Stimulated activated CD8-positive, alpha-beta memory T cell treated with anti-CD3 and anti-CD28 coated beads, Interleukin-15, amount 100 ng/mL, for 48 hours (primary cell): ENCODE data around the gene RNF149.

ENCODE experiments used
- DNase-seq, 2 donors: peaks; one replicate each; pipeline ENCODE4 v3.0.0-alpha.2; 2020; ENCODE audit warnings: low read depth in 2 of 2

Gene RNF149

GRCh38 chr2:101295895-101296294 lies 12.6 kb downstream of the RNF149 start:
- no peak for DNase-seq

GRCh38 chr2:101294861-101295260 lies 13.6 kb downstream of the RNF149 start:
- no peak for DNase-seq

GRCh38 chr2:101293544-101293943 lies 15.0 kb downstream of the RNF149 start:
- no peak for DNase-seq

DNA sequence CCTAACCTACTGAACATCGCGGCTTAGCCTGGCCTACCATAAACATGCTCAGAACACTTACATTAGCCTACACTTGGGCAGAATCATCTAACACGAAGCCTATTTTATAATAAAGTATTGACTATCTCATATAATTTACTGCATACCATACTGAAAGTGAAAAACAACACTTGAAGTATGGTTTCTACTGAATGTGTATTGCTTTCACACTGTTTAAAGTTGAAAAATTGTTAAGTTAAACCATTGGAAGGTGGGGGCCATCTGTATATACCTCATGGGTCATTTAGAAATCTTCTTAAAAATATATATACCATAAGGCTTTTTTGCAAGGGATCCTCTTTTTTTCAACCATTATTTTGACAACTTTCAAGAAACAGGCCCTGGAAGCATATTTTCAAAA lies 16.5 kb downstream of the RNF149 start:
- no peak for DNase-seq

DNA sequence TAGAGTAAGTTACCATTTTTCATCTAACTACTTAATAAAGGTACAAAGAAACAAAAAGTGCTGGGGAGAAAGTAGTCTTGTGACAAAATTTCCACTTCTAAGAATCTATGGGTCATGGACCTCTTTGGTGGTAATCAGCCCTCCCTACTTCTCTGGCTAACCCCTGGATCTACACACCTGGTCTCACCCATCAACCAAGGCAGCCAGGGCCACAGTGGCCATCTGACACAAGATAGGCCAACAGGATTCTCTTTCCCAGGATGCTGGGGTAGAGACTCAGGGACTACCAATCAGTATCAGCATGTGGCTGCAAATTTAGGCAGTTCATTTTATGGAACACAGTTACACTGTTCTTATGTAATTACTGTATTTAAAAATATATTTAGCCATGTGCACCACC lies 17.8 kb downstream of the RNF149 start:
- no peak for DNase-seq

DNA sequence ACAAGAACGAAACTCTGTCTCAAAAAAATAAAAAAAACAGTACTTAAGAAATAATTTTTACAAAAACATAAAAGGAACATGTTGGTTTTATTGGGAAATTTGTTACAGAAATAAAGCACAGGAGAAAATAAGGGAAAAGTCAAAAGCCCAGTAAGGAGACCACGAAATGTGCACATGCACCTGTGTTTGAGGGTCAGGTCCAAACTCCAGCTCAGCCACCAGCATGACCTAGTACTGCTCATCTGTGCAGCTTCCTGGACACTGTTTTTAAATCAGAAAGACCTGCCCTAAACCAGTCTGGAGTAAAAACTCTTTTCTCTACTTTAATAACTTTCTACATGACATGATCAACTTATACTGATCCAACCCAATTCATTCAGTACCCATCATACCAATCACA lies 21.2 kb downstream of the RNF149 start:
- DNase-seq = no peak

DNA sequence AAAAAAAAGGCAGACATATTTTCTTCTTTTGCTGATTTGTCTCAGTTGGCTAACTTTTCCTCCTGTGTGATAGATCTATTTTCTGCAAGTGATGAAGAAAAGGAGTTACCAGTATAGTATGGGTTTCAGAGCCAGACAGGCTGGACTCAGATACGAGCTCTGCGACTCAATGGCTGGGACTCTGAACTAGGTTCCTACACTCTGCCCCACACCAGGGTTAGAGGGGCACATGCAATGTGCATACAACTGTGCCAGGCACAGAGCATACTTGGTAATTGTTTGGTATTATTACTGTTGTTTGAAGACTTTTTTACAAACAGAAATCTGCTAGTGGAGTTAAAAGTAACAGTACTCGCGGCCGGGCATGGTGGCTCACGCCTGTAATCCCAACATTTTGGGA lies 21.8 kb downstream of the RNF149 start:
- no peak for DNase-seq

GRCh38 chr2:101282980-101283379 lies 25.5 kb downstream of the RNF149 start:
- no peak for DNase-seq

GRCh38 chr2:101281482-101281881 lies 27.0 kb downstream of the RNF149 start:
- DNase-seq = no peak

DNA sequence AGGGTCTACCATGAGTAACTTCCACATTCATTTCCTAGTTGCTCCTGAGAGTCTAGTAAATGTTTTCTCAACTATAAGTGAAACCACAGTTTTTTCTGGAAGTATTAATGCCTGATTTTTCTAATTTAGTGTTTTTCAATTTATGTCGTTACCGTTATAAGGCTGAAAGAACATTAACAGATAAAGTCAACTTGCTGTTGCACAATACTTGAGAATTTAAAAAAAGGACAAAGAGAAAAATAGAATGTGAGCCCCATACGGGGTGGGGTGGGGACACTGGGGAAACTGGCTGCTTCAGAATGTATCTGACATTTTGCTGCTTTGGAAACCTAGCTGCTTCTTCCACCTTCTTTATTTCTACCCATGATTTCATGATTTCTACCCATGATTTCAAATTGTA lies 29.6 kb downstream of the RNF149 start:
- no peak for DNase-seq

DNA sequence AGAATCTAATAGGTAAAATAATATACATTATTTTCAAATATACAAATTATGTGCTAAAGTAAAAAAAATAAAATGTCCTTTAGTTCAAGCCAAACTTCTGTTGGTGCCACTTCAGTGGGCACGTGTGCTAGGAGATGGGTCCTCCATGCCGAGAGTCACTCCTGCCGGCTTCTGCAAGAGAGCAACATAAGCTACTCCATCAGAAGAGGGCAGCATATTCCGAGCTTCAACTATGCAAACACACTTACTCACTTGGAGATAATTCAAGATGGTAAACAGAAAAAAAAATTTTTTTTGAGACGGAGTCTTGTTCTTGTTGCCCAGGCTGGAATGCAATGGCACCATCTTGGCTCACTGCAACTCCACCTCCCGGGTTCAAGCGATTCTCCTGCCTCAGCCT lies 31.4 kb downstream of the RNF149 start:
- DNase-seq = no peak

- DNase-seq = no peak
These were observed 34.4 kb downstream of the RNF149 start for GRCh38 chr2:101274142-101274541.

- DNase-seq = no peak
These were observed 35.4 kb downstream of the RNF149 start for GRCh38 chr2:101273056-101273455.

DNA sequence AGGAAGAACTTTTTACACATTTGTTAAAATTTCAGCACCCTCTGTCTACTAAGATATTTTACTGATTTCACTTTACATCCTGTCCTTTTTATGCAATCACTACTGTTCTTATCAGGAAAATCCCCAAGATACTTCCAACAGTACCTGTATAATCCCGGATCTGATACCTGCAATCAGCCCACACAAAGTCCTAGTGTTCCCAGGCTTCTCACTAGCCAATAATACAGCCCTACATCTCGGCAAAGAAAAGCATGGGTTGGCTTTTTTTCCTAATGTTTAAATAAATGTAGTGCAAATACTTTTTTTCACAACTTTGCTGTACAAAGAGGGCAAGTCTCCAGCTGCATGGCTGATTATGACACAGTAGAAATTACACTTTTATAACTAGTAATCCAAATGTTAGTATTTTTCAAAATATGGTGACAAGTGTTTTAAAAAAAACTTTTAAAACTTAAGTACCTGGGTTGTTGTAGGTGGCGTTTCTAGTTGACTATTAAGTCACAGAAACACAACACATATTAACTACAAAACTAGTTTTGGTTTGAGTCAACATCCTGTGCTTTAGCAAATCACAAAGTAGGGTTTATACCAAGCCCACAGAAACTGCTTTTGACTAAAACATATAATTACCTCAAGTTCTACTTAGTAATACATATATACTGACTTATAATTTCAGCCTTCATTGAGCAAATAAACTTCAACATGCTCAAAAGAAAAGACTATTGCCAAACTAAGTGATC lies 36.3 kb downstream of the RNF149 start:
- DNase-seq = no peak

DNA sequence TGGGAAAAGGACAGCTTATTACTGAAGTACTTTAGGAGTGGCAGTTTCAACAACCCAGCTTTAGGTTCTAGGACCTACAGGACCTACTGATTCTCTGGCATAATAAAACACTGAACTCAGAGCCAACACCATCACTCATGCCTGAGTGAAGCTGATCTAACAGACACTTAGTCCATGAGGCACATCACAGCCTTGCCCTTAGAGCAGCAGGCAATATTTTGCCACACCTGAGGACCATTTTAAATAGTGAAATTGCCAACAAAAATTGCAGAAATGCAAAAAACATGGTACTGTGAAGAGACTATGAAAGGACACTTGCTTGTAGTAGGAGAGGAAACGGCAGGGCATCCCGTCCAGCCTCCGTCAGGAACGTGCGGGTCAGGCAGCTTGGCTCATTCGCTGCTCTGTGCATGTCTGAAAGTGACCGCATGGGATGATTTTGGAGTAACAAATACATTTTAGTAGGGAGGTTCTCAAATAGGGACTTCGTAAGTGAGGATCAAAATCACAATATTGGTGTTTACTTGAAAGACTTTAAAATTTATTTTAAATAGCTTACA lies 37.7 kb downstream of the RNF149 start:
- DNase-seq = no peak

DNA sequence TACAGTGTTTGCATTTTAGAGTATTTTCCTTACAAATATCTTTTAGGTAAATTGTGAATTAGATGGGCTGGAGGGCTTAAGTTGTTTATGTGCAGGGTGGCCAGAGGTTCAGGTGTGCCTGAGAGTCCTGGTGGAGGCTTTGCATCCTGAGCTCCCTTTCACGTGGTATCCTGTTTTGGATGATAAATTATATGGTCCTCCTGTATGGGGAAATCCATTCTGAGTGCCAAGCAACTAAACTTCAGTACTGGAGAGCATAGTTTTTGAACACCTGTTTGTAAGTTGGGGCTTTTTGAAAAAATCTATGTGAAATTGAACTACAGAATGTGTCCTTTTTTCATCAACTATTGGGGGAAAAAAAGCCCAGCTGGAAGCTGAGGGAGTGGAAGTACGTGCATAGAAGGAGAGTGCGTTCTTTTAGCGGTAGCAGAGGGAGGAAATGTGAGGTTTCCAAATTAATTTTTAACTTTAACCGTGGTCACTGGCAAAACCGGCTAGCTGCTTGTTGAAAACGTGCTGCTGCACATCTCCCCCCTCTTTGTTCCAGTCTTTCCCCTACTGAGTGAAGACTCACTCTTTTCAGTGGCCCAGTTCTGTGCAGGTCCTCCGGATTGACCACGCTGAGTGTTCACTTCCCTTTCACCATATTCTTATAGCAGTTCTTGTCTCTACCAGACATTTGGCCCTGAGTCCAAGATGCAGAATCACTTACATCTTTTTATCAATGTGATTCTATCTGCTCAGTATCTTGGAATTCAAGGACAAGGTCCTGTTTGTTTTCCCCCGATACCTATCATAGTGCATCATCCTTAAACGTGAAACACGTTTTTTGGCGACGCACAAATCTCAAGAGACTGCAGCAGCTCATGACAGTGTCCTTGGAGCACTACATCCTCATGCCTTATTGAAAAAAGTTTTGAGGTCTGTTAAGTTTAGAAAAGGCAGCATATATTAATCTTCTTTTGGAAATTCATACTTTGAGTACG lies 40.5 kb downstream of the RNF149 start:
- DNase-seq = no peak

GRCh38 chr2:101265893-101266499 lies 42.5 kb downstream of the RNF149 start:
- no peak for DNase-seq

- no peak for DNase-seq
These were observed 44.1 kb downstream of the RNF149 start for GRCh38 chr2:101264360-101264939.

DNA sequence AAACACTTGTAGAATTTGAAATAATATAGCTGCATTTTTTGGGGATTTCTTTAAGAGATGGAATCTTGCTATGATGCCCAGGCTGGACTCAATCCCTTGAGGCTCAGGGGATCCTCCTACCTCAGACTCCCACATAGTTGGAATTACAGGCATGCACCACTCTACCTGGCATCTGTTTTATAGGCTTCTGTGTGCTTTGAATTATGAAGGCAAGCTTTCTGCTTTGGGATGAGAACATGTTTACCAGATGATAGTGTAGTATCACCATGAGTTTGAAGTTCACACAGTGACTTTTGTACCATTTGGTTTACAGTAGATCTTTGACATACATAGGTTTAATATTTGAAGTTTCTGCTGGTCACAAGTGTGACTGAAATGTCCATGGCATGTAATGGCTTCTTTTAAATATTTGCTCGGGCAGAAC lies 45.1 kb downstream of the RNF149 start:
- DNase-seq = no peak

GRCh38 chr2:101262142-101262541 lies 46.4 kb downstream of the RNF149 start:
- DNase-seq = no peak

DNA sequence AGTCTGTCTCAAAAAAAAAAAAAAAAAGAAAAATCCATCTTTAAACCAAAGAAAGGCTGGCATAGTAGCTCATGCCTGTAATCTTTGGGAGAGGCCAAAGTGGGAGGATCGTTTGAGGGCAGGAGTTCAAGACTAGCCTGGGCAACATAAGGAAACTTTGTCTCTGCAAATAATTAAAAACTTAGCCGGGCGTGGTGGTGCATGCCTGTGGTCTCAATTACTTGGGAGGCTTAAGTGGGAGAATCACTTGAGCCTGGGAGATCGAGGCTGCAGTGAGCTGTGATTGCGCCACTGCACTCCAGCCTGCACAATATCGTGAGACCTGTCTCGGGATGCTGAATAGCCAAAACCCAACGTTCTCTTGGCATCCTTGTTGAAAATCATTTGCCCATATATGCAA lies 49.7 kb downstream of the RNF149 start:
- no peak for DNase-seq

DNA sequence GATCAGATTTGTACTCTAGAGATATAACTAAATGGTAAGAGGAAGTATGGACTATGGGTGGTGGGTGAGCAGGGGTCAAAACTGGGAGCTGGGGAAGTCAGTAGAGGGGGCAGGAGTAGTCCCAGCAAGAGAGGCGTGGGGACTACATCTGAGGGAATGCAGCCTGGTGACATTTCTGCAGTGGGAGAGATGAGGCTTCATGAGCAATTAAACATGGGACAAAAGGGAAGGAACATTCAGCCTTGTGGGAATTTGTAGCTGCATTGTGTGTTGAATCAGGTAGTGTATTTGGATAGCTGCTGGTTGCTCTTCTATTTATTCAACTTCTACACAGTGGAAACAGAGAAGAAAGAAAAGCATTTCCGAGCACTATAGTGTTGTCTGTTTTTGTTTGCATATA lies 52.2 kb downstream of the RNF149 start:
- no peak for DNase-seq
